ENCODE measurements around the gene CRYBG2.

GRCh38 chr1:26296340-26297056 lies 57.4 kb downstream of the CRYBG2 start:
- TF ChIP-seq CTCF (conservative IDR thresholded peaks at IDR 0.05) (no peak), EZH2 (IDR thresholded peaks at IDR 0.05; ENCODE audit: low read depth) (no peak)
